ENCODE measurements around the gene GLUL.
"Not testable (repeated sequence)": the region's sequence is repeated elsewhere in the genome, so short reads cannot be mapped to it uniquely, and the experiment has no call there.

- TF ChIP-seq ELF4 (IDR thresholded peaks at IDR 0.05); SUZ12 (IDR thresholded peaks at IDR 0.05); HDGF (IDR thresholded peaks at IDR 0.05; ENCODE audit: borderline replicate concordance): not testable (repeated sequence)
Observed at GRCh38 chr1:182379781-182380180, 11.8 kb downstream of the GLUL start.
